ENCODE measurements around the gene LRRC2.

LRRC2 gene

GRCh38 chr3:46519952-46520351, 46.1 kb downstream of the LRRC2 start:
- FAIRE-seq (no peak), DNase-seq (ENCODE audit: insufficient read length, low spot score) (no peak)
- no peak for TF ChIP-seq CTCF (IDR thresholded peaks at IDR 0.05; ENCODE audit: insufficient read depth, missing control alignments)

- FAIRE-seq, result no peak
- DNase-seq (ENCODE audit: insufficient read length, low spot score), result no peak
Observed at GRCh38 chr3:46517784-46518181, 48.3 kb downstream of the LRRC2 start.

GRCh38 chr3:46517016-46517783, 48.9 kb downstream of the LRRC2 start:
- DNase-seq (ENCODE audit: insufficient read length, low spot score), result no peak
- TF ChIP-seq CTCF (IDR thresholded peaks at IDR 0.05; ENCODE audit: insufficient read depth, missing control alignments), result no peak
- FAIRE-seq, result no peak

More at GRCh38 chr3:46517784-46518181, 48.3 kb downstream of the LRRC2 start:
- TF ChIP-seq CTCF (IDR thresholded peaks at IDR 0.05; ENCODE audit: insufficient read depth, missing control alignments), result no peak

- no peak for TF ChIP-seq CTCF (IDR thresholded peaks at IDR 0.05; ENCODE audit: insufficient read depth, missing control alignments)
- FAIRE-seq (no peak), DNase-seq (ENCODE audit: insufficient read length, low spot score) (no peak)
Observed at GRCh38 chr3:46516521-46516920, 49.6 kb downstream of the LRRC2 start.

GRCh38 chr3:46512191-46512749, 53.8 kb downstream of the LRRC2 start:
- FAIRE-seq, result no peak
- no peak for TF ChIP-seq CTCF (IDR thresholded peaks at IDR 0.05; ENCODE audit: insufficient read depth, missing control alignments)
- DNase-seq (ENCODE audit: insufficient read length, low spot score), result no peak

GRCh38 chr3:46509661-46510187, 56.4 kb downstream of the LRRC2 start:
- no peak for TF ChIP-seq CTCF (IDR thresholded peaks at IDR 0.05; ENCODE audit: insufficient read depth, missing control alignments)
- DNase-seq (ENCODE audit: insufficient read length, low spot score), result no peak
- no peak for FAIRE-seq

Data from D721Med (cell line).